ENCODE measurements around the gene TSPAN4.

GRCh38 chr11:827146-827896, 15.3 kb upstream of the TSPAN4 start:
- TF ChIP-seq, protein P1, sequence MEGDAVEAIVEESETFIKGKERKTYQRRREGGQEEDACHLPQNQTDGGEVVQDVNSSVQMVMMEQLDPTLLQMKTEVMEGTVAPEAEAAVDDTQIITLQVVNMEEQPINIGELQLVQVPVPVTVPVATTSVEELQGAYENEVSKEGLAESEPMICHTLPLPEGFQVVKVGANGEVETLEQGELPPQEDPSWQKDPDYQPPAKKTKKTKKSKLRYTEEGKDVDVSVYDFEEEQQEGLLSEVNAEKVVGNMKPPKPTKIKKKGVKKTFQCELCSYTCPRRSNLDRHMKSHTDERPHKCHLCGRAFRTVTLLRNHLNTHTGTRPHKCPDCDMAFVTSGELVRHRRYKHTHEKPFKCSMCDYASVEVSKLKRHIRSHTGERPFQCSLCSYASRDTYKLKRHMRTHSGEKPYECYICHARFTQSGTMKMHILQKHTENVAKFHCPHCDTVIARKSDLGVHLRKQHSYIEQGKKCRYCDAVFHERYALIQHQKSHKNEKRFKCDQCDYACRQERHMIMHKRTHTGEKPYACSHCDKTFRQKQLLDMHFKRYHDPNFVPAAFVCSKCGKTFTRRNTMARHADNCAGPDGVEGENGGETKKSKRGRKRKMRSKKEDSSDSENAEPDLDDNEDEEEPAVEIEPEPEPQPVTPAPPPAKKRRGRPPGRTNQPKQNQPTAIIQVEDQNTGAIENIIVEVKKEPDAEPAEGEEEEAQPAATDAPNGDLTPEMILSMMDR (IDR thresholded peaks at IDR 0.05) = no peak
- no peak for TF ChIP-seq EP300 (IDR thresholded peaks at IDR 0.05)

All from suprapubic skin (tissue), 3 donors.